ENCODE measurements around the gene RFX1.

DNA sequence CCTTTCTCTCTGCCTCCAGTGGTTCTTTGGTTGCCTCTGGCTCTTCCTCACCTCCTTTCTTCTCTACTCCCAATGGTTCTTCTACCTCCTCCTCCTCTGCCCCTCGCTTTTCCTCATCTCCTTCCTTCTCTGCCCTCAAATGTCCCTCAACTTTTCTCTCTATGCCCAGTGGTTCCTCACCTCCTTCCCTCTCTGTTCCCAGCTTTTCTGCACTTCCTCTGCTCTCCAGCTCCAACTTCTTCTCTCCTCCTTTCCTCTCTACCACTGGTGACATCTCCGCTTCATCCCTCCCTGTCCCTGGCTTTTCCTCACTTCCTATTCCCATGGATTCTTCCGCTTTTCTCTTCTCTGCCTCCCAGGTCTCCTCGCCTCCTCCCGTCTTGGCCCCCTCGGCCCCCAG is 48.0 kb upstream of the RFX1 start:
- no peak for TF ChIP-seq EZH2 (IDR thresholded peaks at IDR 0.05; ENCODE audit: insufficient read depth, poor library complexity, severe bottlenecking)
- TF ChIP-seq EZH2phosphoT487 (IDR thresholded peaks at IDR 0.05; ENCODE audit: insufficient read depth, low read depth) = no peak

Measured in GM23248 (cell line).